ENCODE results near the gene PDK4. TPM values are rescaled to one million over a fixed set of nuclear protein-coding genes. Genes with fewer than 3 reads are reported as not detected.

The PDK4 gene
- total RNA-seq, 2 experiments from 2014 or later = not detected

- no peaks in the 10 kb centered on the region for H3K36me3 ChIP-seq (ENCODE audit: insufficient read depth, low read length)
- DNase-seq (ENCODE audit: low spot score) = no peak
- no peaks in the 10 kb centered on the region for H3K9me3 ChIP-seq (ENCODE audit: low read length)
- no peak for TF ChIP-seq EZH2phosphoT487 (IDR thresholded peaks at IDR 0.05; ENCODE audit: borderline replicate concordance, low read depth, low read length)
- TF ChIP-seq, protein P1, sequence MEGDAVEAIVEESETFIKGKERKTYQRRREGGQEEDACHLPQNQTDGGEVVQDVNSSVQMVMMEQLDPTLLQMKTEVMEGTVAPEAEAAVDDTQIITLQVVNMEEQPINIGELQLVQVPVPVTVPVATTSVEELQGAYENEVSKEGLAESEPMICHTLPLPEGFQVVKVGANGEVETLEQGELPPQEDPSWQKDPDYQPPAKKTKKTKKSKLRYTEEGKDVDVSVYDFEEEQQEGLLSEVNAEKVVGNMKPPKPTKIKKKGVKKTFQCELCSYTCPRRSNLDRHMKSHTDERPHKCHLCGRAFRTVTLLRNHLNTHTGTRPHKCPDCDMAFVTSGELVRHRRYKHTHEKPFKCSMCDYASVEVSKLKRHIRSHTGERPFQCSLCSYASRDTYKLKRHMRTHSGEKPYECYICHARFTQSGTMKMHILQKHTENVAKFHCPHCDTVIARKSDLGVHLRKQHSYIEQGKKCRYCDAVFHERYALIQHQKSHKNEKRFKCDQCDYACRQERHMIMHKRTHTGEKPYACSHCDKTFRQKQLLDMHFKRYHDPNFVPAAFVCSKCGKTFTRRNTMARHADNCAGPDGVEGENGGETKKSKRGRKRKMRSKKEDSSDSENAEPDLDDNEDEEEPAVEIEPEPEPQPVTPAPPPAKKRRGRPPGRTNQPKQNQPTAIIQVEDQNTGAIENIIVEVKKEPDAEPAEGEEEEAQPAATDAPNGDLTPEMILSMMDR (conservative IDR thresholded peaks at IDR 0.05; ENCODE audit: low read length) = no peak
- no peaks in the 10 kb centered on the region for H3K4me1 ChIP-seq (ENCODE audit: insufficient read depth, low read length, poor library complexity, severe bottlenecking)
- ChIA-PET CTCF (ENCODE audit: unreplicated experiment) (no interaction called here), POLR2A (interaction anchor here (0.6 kb wide), 1 partner anchor 89 kb away, joined by 3 read pairs; no protein-coding TSS in a partner anchor)
- H3K79me2 ChIP-seq (ENCODE audit: insufficient read depth, low read depth, low read length) = no peaks in the 10 kb centered on the region
- H3K9me2 ChIP-seq (ENCODE audit: insufficient read depth, low read length) = no peaks in the 10 kb centered on the region
- no peak overlapping the region for H3K27ac ChIP-seq (ENCODE audit: low read depth, low read length, poor library complexity, severe bottlenecking)
- no peak overlapping the region for H2AFZ ChIP-seq (ENCODE audit: low read length)
- intact Hi-C loops (cut with micrococcal nuclease; ENCODE audit: unreplicated experiment) = no loop called here
- H4K20me1 ChIP-seq (ENCODE audit: insufficient read depth, low read length) = no peaks in the 10 kb centered on the region
- no TSS peak for BruUV-seq (replicated peaks)
- no peak overlapping the region for H3K4me3 ChIP-seq (ENCODE audit: low read depth, low read length, poor library complexity, severe bottlenecking)
- H3K4me2 ChIP-seq (ENCODE audit: low read length) = no peak overlapping the region
Measured at GRCh38 chr7:95547361-95548348, 48.7 kb downstream of the PDK4 start.

DNA sequence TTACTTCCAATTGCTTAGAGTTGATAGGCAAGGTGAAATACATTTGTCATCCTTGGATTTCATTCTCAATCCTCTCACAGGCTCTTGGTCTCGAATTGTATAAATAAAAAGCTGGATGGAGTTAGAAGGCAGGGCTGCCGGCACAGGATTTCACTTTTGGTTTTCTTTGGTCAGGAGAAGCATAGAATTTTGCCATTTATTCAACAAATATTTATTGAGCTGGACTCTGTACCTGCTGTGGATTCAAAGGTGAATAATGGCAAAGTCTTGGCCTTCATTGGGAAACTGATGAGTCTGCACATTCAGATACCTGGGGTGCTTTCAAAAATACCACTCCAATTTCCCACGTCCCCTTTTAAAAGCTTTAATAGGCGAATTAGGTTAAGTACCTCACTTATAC, 49.7 kb downstream of the PDK4 start:
- no peaks in the 10 kb centered on the region for H3K79me2 ChIP-seq (ENCODE audit: insufficient read depth, low read depth, low read length)
- no peaks in the 10 kb centered on the region for H3K4me1 ChIP-seq (ENCODE audit: insufficient read depth, low read length, poor library complexity, severe bottlenecking)
- TF ChIP-seq EZH2phosphoT487 (IDR thresholded peaks at IDR 0.05; ENCODE audit: borderline replicate concordance, low read depth, low read length) = no peak
- TF ChIP-seq, protein P1 (conservative IDR thresholded peaks at IDR 0.05; ENCODE audit: low read length) = no peak
- intact Hi-C loops (cut with micrococcal nuclease; ENCODE audit: unreplicated experiment) = no loop called here
- no peaks in the 10 kb centered on the region for H3K36me3 ChIP-seq (ENCODE audit: insufficient read depth, low read length)
- no peak overlapping the region for H3K4me2 ChIP-seq (ENCODE audit: low read length)
- H3K9me2 ChIP-seq (ENCODE audit: insufficient read depth, low read length) = no peaks in the 10 kb centered on the region
- BruUV-seq (replicated peaks) = no TSS peak
- no peak overlapping the region for H3K27ac ChIP-seq (ENCODE audit: low read depth, low read length, poor library complexity, severe bottlenecking)
- H4K20me1 ChIP-seq (ENCODE audit: insufficient read depth, low read length) = no peaks in the 10 kb centered on the region
- no peak overlapping the region for H2AFZ ChIP-seq (ENCODE audit: low read length)
- H3K4me3 ChIP-seq (ENCODE audit: low read depth, low read length, poor library complexity, severe bottlenecking) = no peak overlapping the region
- CTCF ChIA-PET (ENCODE audit: unreplicated experiment) = no interaction called here
- no peak for DNase-seq (ENCODE audit: low spot score)
- no peaks in the 10 kb centered on the region for H3K9me3 ChIP-seq (ENCODE audit: low read length)
- POLR2A ChIA-PET = interaction anchor here (0.6 to 0.9 kb wide), 2 partner anchors 18 to 88 kb away, joined by 3 read pairs; no protein-coding TSS in a partner anchor

DNA sequence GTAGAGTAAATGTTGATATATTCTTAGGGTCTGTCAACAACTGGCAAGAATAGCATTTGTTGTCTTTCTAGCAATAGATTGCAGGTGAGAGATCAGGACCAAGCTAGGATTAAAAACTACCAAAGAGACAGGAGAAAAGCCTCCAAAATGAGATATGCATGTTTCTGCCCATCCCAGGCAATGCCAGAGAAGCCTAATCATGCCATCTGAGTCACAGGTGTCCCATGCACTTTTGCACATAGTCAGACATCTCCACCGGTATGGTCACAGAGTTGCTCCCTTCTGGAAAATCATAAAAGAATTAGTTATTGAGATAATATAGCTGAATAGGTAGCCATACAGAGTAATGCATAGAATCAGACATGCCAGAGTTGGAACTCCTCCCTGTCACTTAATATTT, 50.6 kb downstream of the PDK4 start:
- POLR2A ChIA-PET = interaction anchor here (0.6 to 0.9 kb wide), 2 partner anchors 17 to 22 kb away, joined by 3 read pairs; no protein-coding TSS in a partner anchor
- intact Hi-C loops (cut with micrococcal nuclease; ENCODE audit: unreplicated experiment) = no loop called here
- Histone ChIP-seq H4K20me1 (ENCODE audit: insufficient read depth, low read length) (no peaks in the 10 kb centered on the region), H3K36me3 (ENCODE audit: insufficient read depth, low read length) (no peaks in the 10 kb centered on the region), H3K9me3 (ENCODE audit: low read length) (no peaks in the 10 kb centered on the region), H3K4me3 (ENCODE audit: low read depth, low read length, poor library complexity, severe bottlenecking) (no peak overlapping the region), H2AFZ (ENCODE audit: low read length) (no peak overlapping the region), H3K9me2 (ENCODE audit: insufficient read depth, low read length) (no peaks in the 10 kb centered on the region), H3K27ac (ENCODE audit: low read depth, low read length, poor library complexity, severe bottlenecking) (no peak overlapping the region), H3K4me1 (ENCODE audit: insufficient read depth, low read length, poor library complexity, severe bottlenecking) (no peaks in the 10 kb centered on the region), H3K4me2 (ENCODE audit: low read length) (no peak overlapping the region), H3K79me2 (ENCODE audit: insufficient read depth, low read depth, low read length) (no peaks in the 10 kb centered on the region)
- TF ChIP-seq, protein P1 (conservative IDR thresholded peaks at IDR 0.05; ENCODE audit: low read length) = no peak
- TF ChIP-seq EZH2phosphoT487 (IDR thresholded peaks at IDR 0.05; ENCODE audit: borderline replicate concordance, low read depth, low read length) = no peak
- CTCF ChIA-PET (ENCODE audit: unreplicated experiment) = no interaction called here
- BruUV-seq (replicated peaks) = no TSS peak
- no peak for DNase-seq (ENCODE audit: low spot score)
